ES-I3 (cell line): ENCODE results near the gene CPXM2.
A peak's percentile ranks its signal among the peaks of the same experiment; 100 is the strongest.

Experiments used
- H3K36me3 ChIP-seq: 2 replicates; pipeline ENCODE4 v1.6.1; 2013; ENCODE audit warnings: mild to moderate bottlenecking, low read length, control low read depth, moderate library complexity; ENCODE audit not compliant: insufficient read depth
- H3K4me1 ChIP-seq: 2 replicates; pipeline ENCODE4 v1.6.1; 2013; ENCODE audit warnings: mild to moderate bottlenecking, control low read depth, low read length; ENCODE audit not compliant: insufficient read depth
- H3K9ac ChIP-seq: 2 replicates; pipeline ENCODE4 v1.6.1; 2013; ENCODE audit warnings: low read depth, mild to moderate bottlenecking, low read length, moderate library complexity
- H3K9me3 ChIP-seq: 2 replicates; pipeline ENCODE4 v1.6.1; 2013; ENCODE audit warnings: mild to moderate bottlenecking, low read length, moderate library complexity; ENCODE audit not compliant: control insufficient read depth, insufficient read depth

Gene CPXM2

GRCh38 chr10:123890756-123891143 is 857 bp downstream of the CPXM2 start:
- no peaks in the 10 kb centered on the region for H3K36me3 ChIP-seq
- peaks cover 8% of the 10 kb centered on the region; the same call in 1 of the 2 replicates for H3K4me1 ChIP-seq
- peak overlapping the region; percentile 73 for H3K9ac ChIP-seq
- no peaks in the 10 kb centered on the region for H3K9me3 ChIP-seq

- Histone ChIP-seq H3K4me1 (peaks cover 8% of the 10 kb centered on the region; the same call in 1 of the 2 replicates), H3K9ac (no peak overlapping the region; the same call in 1 of the 2 replicates), H3K36me3 (no peaks in the 10 kb centered on the region), H3K9me3 (no peaks in the 10 kb centered on the region)
Observed at GRCh38 chr10:123890226-123890625, 1.4 kb downstream of the CPXM2 start.

DNA sequence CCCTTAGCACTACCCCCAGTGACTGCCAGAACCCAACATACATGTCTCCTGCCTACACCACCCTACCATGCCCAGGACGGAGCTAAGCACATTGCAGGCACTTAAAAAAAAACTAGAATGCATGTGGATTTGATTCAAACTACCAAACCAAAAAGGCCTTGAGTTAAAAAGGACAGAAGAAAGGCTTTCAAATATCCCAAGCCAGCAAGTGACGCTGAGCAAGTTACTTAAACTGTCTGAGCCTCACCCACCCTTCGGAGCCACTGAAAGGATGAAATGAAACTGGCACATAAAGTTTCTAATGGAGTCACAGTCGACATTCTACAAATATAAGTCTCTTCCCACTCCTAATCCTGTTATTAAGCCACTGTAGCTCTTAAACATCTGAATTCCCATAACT is 1.8 kb downstream of the CPXM2 start:
- Histone ChIP-seq H3K9me3 (no peaks in the 10 kb centered on the region), H3K36me3 (no peaks in the 10 kb centered on the region), H3K9ac (no peak overlapping the region), H3K4me1 (peaks cover 8% of the 10 kb centered on the region; the same call in 1 of the 2 replicates)

DNA sequence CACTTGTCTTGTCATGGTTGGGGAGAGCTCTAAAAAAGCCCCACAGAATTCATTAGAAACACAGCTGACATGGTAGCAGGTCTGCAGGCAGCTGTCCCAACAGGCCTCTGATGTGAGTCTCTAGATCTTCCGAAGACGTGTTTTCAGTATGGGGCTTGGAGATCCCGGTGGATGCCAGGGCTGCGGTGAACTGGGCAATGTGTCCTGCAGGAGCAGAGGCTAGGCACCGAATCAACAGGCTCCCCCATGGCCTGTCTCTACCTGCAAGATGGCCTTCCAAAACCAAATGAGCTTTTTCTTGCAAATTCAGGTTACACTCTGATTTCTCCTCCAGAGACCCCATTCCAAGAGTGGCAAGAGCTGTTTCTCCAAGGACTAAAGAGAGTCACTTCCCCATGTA is 2.9 kb downstream of the CPXM2 start:
- no peaks in the 10 kb centered on the region for H3K36me3 ChIP-seq
- no peaks in the 10 kb centered on the region for H3K9me3 ChIP-seq
- H3K4me1 ChIP-seq = peaks cover 8% of the 10 kb centered on the region; the same call in 1 of the 2 replicates
- no peak overlapping the region for H3K9ac ChIP-seq

- H3K4me1 ChIP-seq = peaks cover 8% of the 10 kb centered on the region; the same call in 1 of the 2 replicates
- no peaks in the 10 kb centered on the region for H3K36me3 ChIP-seq
- no peaks in the 10 kb centered on the region for H3K9me3 ChIP-seq
- no peak overlapping the region for H3K9ac ChIP-seq
Observed at GRCh38 chr10:123888256-123888655, 3.4 kb downstream of the CPXM2 start.

DNA sequence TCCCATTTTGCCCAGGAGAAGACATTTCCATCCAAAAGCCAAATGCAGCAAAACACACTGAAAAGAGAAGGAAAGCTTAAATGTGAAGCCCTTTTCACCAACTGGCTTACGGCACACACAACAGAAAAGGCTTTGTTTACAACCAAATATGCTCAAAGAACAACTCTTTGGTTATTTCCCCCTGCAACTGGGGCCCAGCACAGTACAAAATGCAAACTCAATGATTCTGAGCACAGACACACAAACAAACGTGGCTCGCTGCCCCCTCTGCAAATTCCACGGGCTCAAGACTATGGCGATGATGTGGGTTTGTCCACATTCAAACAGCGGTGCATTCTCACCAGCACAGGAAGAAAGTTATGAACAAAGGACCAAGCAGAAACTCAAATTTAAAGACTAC is 5.3 kb downstream of the CPXM2 start:
- Histone ChIP-seq H3K9ac (no peak overlapping the region), H3K4me1 (peaks cover 8% of the 10 kb centered on the region; the same call in 1 of the 2 replicates), H3K36me3 (no peaks in the 10 kb centered on the region), H3K9me3 (no peaks in the 10 kb centered on the region)

GRCh38 chr10:123885406-123886170 is 6.0 kb downstream of the CPXM2 start:
- H3K36me3 ChIP-seq = no peaks in the 10 kb centered on the region
- H3K4me1 ChIP-seq = peaks cover 5% of the 10 kb centered on the region; the same call in 1 of the 2 replicates
- H3K9ac ChIP-seq = no peak overlapping the region
- no peaks in the 10 kb centered on the region for H3K9me3 ChIP-seq

- Histone ChIP-seq H3K36me3 (no peaks in the 10 kb centered on the region), H3K4me1 (no peaks in the 10 kb centered on the region)
Observed at GRCh38 chr10:123884907-123885381, 6.7 kb downstream of the CPXM2 start.

GRCh38 chr10:123884351-123884906 is 7.2 kb downstream of the CPXM2 start:
- Histone ChIP-seq H3K9me3 (no peaks in the 10 kb centered on the region), H3K9ac (no peak overlapping the region), H3K36me3 (no peaks in the 10 kb centered on the region), H3K4me1 (no peaks in the 10 kb centered on the region)

More at GRCh38 chr10:123884907-123885381, 6.7 kb downstream of the CPXM2 start:
- Histone ChIP-seq H3K9me3 (no peaks in the 10 kb centered on the region), H3K9ac (no peak overlapping the region)

GRCh38 chr10:123883673-123884320 is 7.8 kb downstream of the CPXM2 start:
- Histone ChIP-seq H3K36me3 (no peaks in the 10 kb centered on the region), H3K9me3 (no peaks in the 10 kb centered on the region), H3K4me1 (no peaks in the 10 kb centered on the region), H3K9ac (no peak overlapping the region)

- H3K4me1 ChIP-seq = no peaks in the 10 kb centered on the region
- no peaks in the 10 kb centered on the region for H3K9me3 ChIP-seq
- H3K9ac ChIP-seq = no peak overlapping the region
- no peaks in the 10 kb centered on the region for H3K36me3 ChIP-seq
Observed at GRCh38 chr10:123882681-123883445, 8.7 kb downstream of the CPXM2 start.

GRCh38 chr10:123882177-123882576 is 9.4 kb downstream of the CPXM2 start:
- Histone ChIP-seq H3K4me1 (no peaks in the 10 kb centered on the region), H3K36me3 (no peaks in the 10 kb centered on the region), H3K9me3 (no peaks in the 10 kb centered on the region; the same call in 1 of the 2 replicates), H3K9ac (no peak overlapping the region)

GRCh38 chr10:123879606-123880257 is 11.9 kb downstream of the CPXM2 start:
- Histone ChIP-seq H3K36me3 (no peaks in the 10 kb centered on the region), H3K9me3 (no peaks in the 10 kb centered on the region; the same call in 1 of the 2 replicates), H3K9ac (no peak overlapping the region), H3K4me1 (no peaks in the 10 kb centered on the region)
